ENCODE data around the gene SNX8.

SNX8 gene

GRCh38 chr7:2251841-2252771 lies 62.1 kb downstream of the SNX8 start:
- DNase-seq (ENCODE audit: extremely low read depth, low read depth) = no peak
- H3K4me3 ChIP-seq (replicated peaks; ENCODE audit: low read depth, low read length) = no peak overlapping the region
- TF ChIP-seq CTCF (IDR thresholded peaks at IDR 0.05; ENCODE audit: low read depth, low read length, missing control alignments) = no peak

DNA sequence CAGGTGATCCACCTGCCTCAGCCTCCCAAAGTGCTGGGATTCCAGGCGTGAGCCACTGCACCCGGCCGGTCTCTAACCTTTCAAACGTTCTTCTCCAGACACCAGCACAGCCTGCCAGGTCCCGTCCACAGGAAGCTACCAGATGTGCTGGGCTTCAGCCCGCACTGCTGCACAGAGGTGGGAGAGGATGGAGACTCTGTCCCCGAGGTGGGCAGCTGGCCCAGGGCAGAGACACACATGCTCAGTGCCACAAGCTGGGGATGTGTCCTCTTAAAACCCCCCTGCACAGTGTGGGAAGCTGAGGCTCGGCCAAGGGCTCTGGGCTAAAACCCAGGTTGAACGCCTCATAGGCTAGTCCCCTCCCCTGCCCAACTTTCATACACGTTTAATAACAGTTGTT lies 62.9 kb downstream of the SNX8 start:
- no peak overlapping the region for H3K4me3 ChIP-seq (replicated peaks; ENCODE audit: low read depth, low read length)
- DNase-seq (ENCODE audit: extremely low read depth, low read depth) = no peak
- TF ChIP-seq CTCF (IDR thresholded peaks at IDR 0.05; ENCODE audit: low read depth, low read length, missing control alignments) = no peak

DNA sequence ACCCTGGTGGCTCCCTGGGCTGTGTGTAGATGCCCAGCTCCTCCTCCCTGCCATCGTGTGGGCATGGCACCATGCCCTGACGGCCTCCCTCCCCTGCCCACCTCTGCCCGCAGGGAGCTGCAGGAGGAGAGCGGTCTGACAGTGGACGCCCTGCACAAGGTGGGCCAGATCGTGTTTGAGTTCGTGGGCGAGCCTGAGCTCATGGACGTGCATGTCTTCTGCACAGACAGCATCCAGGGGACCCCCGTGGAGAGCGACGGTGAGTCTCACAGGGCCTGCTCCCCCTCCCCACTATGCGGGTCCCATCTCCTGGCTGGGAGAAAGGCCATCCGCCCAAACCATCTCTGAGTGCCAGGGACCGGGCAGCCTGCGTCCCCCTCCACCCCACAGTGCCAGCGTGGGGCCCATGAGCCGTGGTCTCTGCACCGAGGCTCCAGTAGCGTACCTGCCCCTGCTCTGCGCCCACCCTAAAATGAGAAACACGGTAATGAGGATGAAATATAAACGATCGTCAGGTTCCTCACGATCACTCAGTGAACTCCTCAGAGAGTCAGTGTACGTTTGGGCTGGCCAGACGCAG lies 64.4 kb downstream of the SNX8 start:
- no peak overlapping the region for H3K4me3 ChIP-seq (replicated peaks; ENCODE audit: low read depth, low read length)
- no peak for TF ChIP-seq CTCF (IDR thresholded peaks at IDR 0.05; ENCODE audit: low read depth, low read length, missing control alignments)
- DNase-seq (ENCODE audit: extremely low read depth, low read depth) = no peak

DNA sequence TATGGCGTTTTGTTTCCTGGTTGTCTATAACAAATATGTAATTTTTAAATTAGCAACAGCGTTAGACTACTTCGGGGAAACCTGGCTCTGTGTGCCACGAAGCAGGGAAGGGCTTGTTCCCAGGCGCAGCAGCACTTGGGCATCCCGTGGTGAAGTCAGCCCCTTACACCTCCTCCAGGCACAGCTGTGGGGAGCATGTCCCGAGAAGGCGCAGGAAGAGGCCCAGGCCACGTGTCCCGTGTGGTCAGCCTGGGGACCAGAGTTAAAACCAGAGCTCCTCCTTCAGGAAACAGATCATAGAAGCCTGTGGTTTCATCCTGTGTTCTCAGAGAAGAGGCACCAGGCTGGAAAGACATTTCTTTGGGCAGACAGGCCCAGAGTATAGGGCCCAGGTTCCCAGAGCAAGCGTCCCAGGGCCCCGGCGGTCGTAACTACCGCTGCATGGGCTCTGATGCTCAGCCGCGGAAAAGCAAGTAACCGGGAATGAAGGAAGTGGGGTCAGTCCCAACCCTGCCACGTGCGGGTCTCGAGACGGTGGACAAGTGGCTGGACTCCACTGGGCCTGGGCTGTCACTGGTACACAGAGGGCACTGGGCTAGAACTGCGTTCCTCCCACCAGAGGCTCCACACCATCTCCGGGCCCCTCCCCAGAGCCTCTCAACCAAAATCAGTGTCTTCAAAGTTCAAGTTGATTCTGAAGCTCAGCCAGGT lies 65.1 kb downstream of the SNX8 start:
- peak; percentile 91 for DNase-seq (ENCODE audit: extremely low read depth, low read depth)
- no peak for TF ChIP-seq CTCF (IDR thresholded peaks at IDR 0.05; ENCODE audit: low read depth, low read length, missing control alignments)
- no peak overlapping the region; the same call in 1 of the 2 replicates for H3K4me3 ChIP-seq (replicated peaks; ENCODE audit: low read depth, low read length)

DNA sequence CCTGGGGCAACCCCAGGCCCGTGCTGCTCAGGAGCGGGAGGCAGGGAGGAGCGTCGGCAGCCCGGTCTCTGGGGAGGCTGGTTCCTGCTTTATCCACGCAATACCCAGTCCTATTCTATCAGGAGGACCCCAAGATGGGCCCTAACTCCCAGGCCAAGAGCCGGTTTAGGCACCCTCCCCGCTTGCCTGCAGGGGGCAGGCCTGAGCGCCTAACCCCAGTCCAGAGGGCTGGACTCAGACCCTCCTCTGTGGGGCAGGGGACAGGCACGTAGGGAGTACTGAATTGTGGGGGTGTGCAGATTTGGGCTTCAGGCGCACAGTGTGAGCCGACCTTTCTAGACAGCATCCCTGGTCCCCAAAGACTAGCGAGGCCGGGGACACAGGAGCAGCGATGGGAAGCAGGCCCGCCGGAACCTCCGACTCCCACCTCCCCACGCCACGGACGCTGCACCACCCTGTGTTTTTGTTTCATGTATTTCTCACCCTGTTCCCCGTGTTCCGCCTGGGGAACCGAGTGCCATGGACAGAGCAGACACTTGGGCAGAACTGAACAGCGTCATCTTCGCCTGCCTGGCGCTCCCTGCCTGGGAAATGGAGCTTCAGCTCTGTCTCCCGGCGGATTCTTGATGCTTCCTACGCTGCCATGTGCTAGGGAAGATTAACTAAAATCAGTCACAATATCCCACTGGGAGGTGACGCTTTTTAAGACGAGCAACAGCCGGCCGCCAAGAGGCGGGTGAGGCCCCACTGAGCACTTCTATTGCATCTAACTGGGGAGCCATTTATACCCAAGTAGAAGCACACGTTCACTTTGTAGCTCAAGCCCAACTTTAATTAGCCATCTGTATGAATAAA lies 66.9 kb downstream of the SNX8 start:
- no peak overlapping the region for H3K4me3 ChIP-seq (replicated peaks; ENCODE audit: low read depth, low read length)
- TF ChIP-seq CTCF (IDR thresholded peaks at IDR 0.05; ENCODE audit: low read depth, low read length, missing control alignments) = peak; percentile 87
- no peak for DNase-seq (ENCODE audit: extremely low read depth, low read depth)

Data from HFF-Myc (cell line).